HCT116 (cell line): ENCODE data around the gene SLC6A6. TPM values are rescaled to one million over a fixed set of nuclear protein-coding genes. Genes with fewer than 3 reads are reported as not detected.

Source experiments
- ATAC-seq: fragments of 200-7000 bp; cut with Tn5 transposase; 2 replicates; pipeline ENCODE4 v1.9.1; 2020; ENCODE audit warnings: mild to moderate bottlenecking, moderate library complexity
- BruUV-seq: library from RNA; stranded (reverse); fragments of 400-500 nt; replicated peaks from 2 replicates; lab custom pipeline; 2021; lab: Mats Ljungman, UMichigan
- CTCF ChIA-PET: fragments of 300-600 bp; sonication (Branson Sonifier 250); formaldehyde crosslinking; loops from one replicate; lab custom pipeline; 2021; ENCODE audit warnings: antibody characterized with exemption; lab: Charles Lee
- POLR2A ChIA-PET: fragments of 300-600, 350-600 bp; sonication (Branson Sonifier 250); formaldehyde crosslinking; loops from one replicate; lab custom pipeline; 2021; ENCODE audit warnings: antibody characterized with exemption; lab: Charles Lee
- RAD21 ChIA-PET, 2 experiments: fragments of 300-600 bp; sonication (Branson Sonifier 250); formaldehyde crosslinking; loops; one replicate each; lab custom pipeline; 2023; ENCODE audit warnings: low total read pairs in 2 of 2; ENCODE audit not compliant: uncharacterized antibody in 2 of 2, unreplicated experiment in 2 of 2, low non-redundant PET in 1 of 2; lab: Charles Lee
- DNase-seq: peaks from one replicate; pipeline ENCODE4 v3.0.0-alpha.2; 2010; ENCODE audit warnings: low read depth, low spot score
- H2AFZ ChIP-seq: fragments of 200-600 bp; shearing (Covaris generic), sonication (generic); 2 replicates; pipeline ENCODE4 v1.6.1; 2017; ENCODE audit warnings: low read depth, mixed run types, mixed read lengths, antibody characterized with exemption, low read length; ENCODE audit not compliant: poor library complexity, severe bottlenecking
- H3K27ac ChIP-seq: 2 replicates; pipeline ENCODE4 v1.5.1; 2012; ENCODE audit warnings: low read depth, low read length
- H3K27me3 ChIP-seq: fragments of 200-600 bp; sonication (generic); 2 replicates; pipeline ENCODE4 v1.6.1; 2016; ENCODE audit warnings: mixed run types, low read length, mixed read lengths; ENCODE audit not compliant: insufficient read depth
- H3K36me3 ChIP-seq, 2 experiments: fragments of 200-500 bp in 1 of 2; fragments of 200-600 bp in 1 of 2; sonication (Bioruptor generic) in 1 of 2; sonication (generic) in 1 of 2; 2 replicates each; pipeline versions ENCODE4 v1.5.1 to v1.6.1; 2014 to 2016; ENCODE audit warnings: low read length in 2 of 2, inconsistent platforms in 1 of 2, mixed read lengths in 1 of 2, mixed run types in 1 of 2; ENCODE audit not compliant: insufficient read depth in 2 of 2, control insufficient read depth in 1 of 2
- H3K4me1 ChIP-seq, 2 experiments: fragments of 200-600 bp in 1 of 2; sonication (generic) in 1 of 2; 2 replicates each; pipeline versions ENCODE4 v1.5.1 to v1.6.1; 2012 to 2017; ENCODE audit warnings: low read length in 2 of 2, inconsistent platforms in 1 of 2, mild to moderate bottlenecking in 1 of 2, mixed read lengths in 1 of 2, mixed run types in 1 of 2, moderate library complexity in 1 of 2; ENCODE audit not compliant: insufficient read depth in 2 of 2, control insufficient read depth in 1 of 2
- H3K4me2 ChIP-seq: fragments of 200-600 bp; sonication (generic); 2 replicates; pipeline ENCODE4 v1.6.1; 2017; ENCODE audit warnings: mixed run types, low read length, mixed read lengths
- H3K4me3 ChIP-seq, 2 experiments: fragments of 200-600 bp in 1 of 2; sonication (generic) in 1 of 2; replicated peaks in 1 of 2; 2 replicates each; pipeline ENCODE4 v1.5.1; 2011 to 2016; ENCODE audit warnings: low read length in 2 of 2, control low read depth in 1 of 2, low read depth in 1 of 2, mild to moderate bottlenecking in 1 of 2, mixed read lengths in 1 of 2, mixed run types in 1 of 2
- H3K79me2 ChIP-seq: fragments of 200-600 bp; sonication (generic); 2 replicates; pipeline ENCODE4 v1.6.1; 2017; ENCODE audit warnings: mild to moderate bottlenecking, mixed run types, low read length, moderate library complexity, mixed read lengths; ENCODE audit not compliant: insufficient read depth
- H3K9ac ChIP-seq: fragments of 200-600 bp; sonication (generic); 2 replicates; pipeline ENCODE4 v1.6.1; 2016; ENCODE audit warnings: low read length, mixed read lengths
- H3K9me2 ChIP-seq: fragments of 200-600 bp; sonication (generic), shearing (Covaris generic); 2 replicates; pipeline ENCODE4 v1.6.1; 2017; ENCODE audit warnings: mixed run types, mild to moderate bottlenecking, moderate library complexity; ENCODE audit not compliant: insufficient read depth
- H3K9me3 ChIP-seq, 2 experiments: fragments of 200-500 bp in 1 of 2; fragments of 200-600 bp in 1 of 2; sonication (Bioruptor generic) in 1 of 2; sonication (generic) in 1 of 2; 2 replicates each; pipeline ENCODE4 v1.6.1; 2014 to 2017; ENCODE audit warnings: low read length in 2 of 2, mixed read lengths in 2 of 2, inconsistent platforms in 1 of 2, low read depth in 1 of 2, mild to moderate bottlenecking in 1 of 2, mixed run types in 1 of 2, moderate library complexity in 1 of 2; ENCODE audit not compliant: control insufficient read depth in 1 of 2, insufficient read depth in 1 of 2
- H4K20me1 ChIP-seq: fragments of 200-600 bp; sonication (generic), shearing (Covaris generic); 2 replicates; pipeline ENCODE4 v1.6.1; 2017; ENCODE audit warnings: mixed run types, mild to moderate bottlenecking, moderate library complexity; ENCODE audit not compliant: insufficient read depth
- CBX3 ChIP-seq: IDR thresholded peaks from 2 replicates; pipeline ENCODE4 v1.6.1; 2012; ENCODE audit warnings: low read depth
- CEBPB ChIP-seq: IDR thresholded peaks from 2 replicates; pipeline ENCODE4 v1.6.1; 2012; ENCODE audit warnings: low read depth
- CTCF ChIP-seq, 3 experiments: fragments of 200-600 bp in 1 of 3; sonication (generic) in 1 of 3; IDR thresholded peaks in 2 of 3; conservative IDR thresholded peaks in 1 of 3; 2 replicates each; pipeline ENCODE4 v1.5.1; 2012 to 2017; ENCODE audit warnings: low read depth in 2 of 3, low read length in 2 of 3, antibody characterized with exemption in 1 of 3, borderline replicate concordance in 1 of 3, control low read depth in 1 of 3, mild to moderate bottlenecking in 1 of 3, mixed read lengths in 1 of 3, mixed run types in 1 of 3, moderate library complexity in 1 of 3; ENCODE audit not compliant: insufficient read depth in 1 of 3
- EGR1 ChIP-seq: IDR thresholded peaks from 2 replicates; pipeline ENCODE4 v1.6.1; 2012; ENCODE audit warnings: low read depth
- ELF1 ChIP-seq: IDR thresholded peaks from 2 replicates; pipeline ENCODE4 v1.6.1; 2012; ENCODE audit warnings: low read depth, borderline replicate concordance
- EZH2 ChIP-seq: fragments of 200-600 bp; sonication (generic); IDR thresholded peaks from 2 replicates; pipeline ENCODE4 v1.6.1; 2017; ENCODE audit warnings: antibody characterized with exemption, mixed run types
- POLR2A ChIP-seq: IDR thresholded peaks from 2 replicates; pipeline ENCODE4 v1.7.0; 2011; ENCODE audit warnings: borderline replicate concordance; ENCODE audit not compliant: insufficient read depth, insufficient read length; ENCODE audit errors: extremely low read depth
- POLR2AphosphoS5 ChIP-seq: IDR thresholded peaks from 2 replicates; pipeline ENCODE4 v1.6.1; 2011; ENCODE audit warnings: mild to moderate bottlenecking, low read depth, low read length, moderate library complexity
- RAD21 ChIP-seq: IDR thresholded peaks from 2 replicates; pipeline ENCODE4 v1.6.1; 2012; ENCODE audit warnings: low read depth, mild to moderate bottlenecking
- SIN3A ChIP-seq: IDR thresholded peaks from 2 replicates; pipeline ENCODE4 v1.6.1; 2012; ENCODE audit warnings: low read depth
- SP1 ChIP-seq: IDR thresholded peaks from 2 replicates; pipeline ENCODE4 v1.6.1; 2012; ENCODE audit warnings: low read depth
- ZFX ChIP-seq: fragments of 450-650 bp; IDR thresholded peaks from 2 replicates; pipeline ENCODE4 v1.6.1; 2017
- ZNF274 ChIP-seq: fragments of 200-500 bp; sonication (Bioruptor generic); IDR thresholded peaks from 2 replicates; pipeline ENCODE4 v1.6.1; 2014; ENCODE audit warnings: mild to moderate bottlenecking, low read depth, low read length, inconsistent platforms
- intact Hi-C: fragments of 100-400 bp; cut with micrococcal nuclease; formaldehyde crosslinking; loops from 2 replicates; pipeline ENCODE4 v1.10.0; 2022
- total RNA-seq: library from RNA; stranded (reverse); gene quantifications from one replicate; pipeline ENCODE4 v1.2.1, GENCODE V29; 2021; ENCODE audit not compliant: unreplicated experiment
- TF ChIP-seq, protein P1 (sequence below): IDR thresholded peaks from 2 replicates; pipeline ENCODE4 v1.6.1; 2012; ENCODE audit warnings: low read depth
- TF ChIP-seq, protein P2 (sequence below): IDR thresholded peaks from 2 replicates; pipeline ENCODE4 v1.6.1; 2012

Gene SLC6A6
- total RNA-seq, 1 experiment from 2014 or later = 36.3 TPM

DNA sequence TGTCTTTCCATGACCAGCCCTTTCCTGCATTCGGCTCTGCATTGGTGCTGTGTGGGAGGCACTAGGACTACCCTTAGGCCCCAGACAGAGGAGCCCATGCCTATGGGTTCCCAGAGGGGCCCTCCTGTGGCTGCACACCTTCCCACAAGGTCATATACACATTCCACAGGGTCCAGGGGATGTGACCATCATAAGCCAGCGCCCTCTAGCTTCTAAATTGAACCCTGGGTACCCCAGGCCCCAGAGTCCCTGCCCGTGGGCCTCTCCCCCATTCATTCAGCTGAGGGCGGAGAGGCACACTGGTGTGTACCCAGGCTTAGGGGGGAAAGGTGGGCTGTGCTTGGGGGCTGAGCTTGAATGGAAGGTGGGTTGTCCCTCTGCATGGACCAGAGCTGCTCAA, 10.2 kb upstream of the SLC6A6 start:
- peak; percentile 55 for ATAC-seq
- intact Hi-C loops = no loop called here
- no peaks in the 10 kb centered on the region for H3K9me2 ChIP-seq
- BruUV-seq = no TSS peak
- TF ChIP-seq CTCF (IDR thresholded peaks at IDR 0.05 in 2 of 3, conservative IDR thresholded peaks at IDR 0.05 in 1 of 3; ENCODE audit: borderline replicate concordance in 1 of 3, insufficient read depth in 1 of 3, low read depth in 2 of 3, low read length in 2 of 3) = peak in 1 of 3 experiments; percentile 46; a peak in 1 of 6 replicates
- no peak for TF ChIP-seq EGR1
- TF ChIP-seq POLR2AphosphoS5 = no peak
- TF ChIP-seq RAD21 = 0 out of 2 replicates have a peak, but pooled peaks have one; percentile 27
- POLR2A ChIA-PET = interaction anchor here (1.5 kb wide), 1 partner anchor 10 kb away, joined by 5 read pairs; the partner anchor contains the start of gene SLC6A6
- H3K36me3 ChIP-seq = no peaks in the 10 kb centered on the region
- H3K27me3 ChIP-seq = no peaks in the 10 kb centered on the region
- H3K4me2 ChIP-seq = no peak overlapping the region
- no peak overlapping the region for H3K9ac ChIP-seq
- H2AFZ ChIP-seq = no peak overlapping the region
- CTCF ChIA-PET = no interaction called here
- no peaks in the 10 kb centered on the region for H3K4me1 ChIP-seq
- no peak for DNase-seq
- no peaks in the 10 kb centered on the region for H4K20me1 ChIP-seq
- H3K9me3 ChIP-seq = no peaks in the 10 kb centered on the region
- no peaks in the 10 kb centered on the region for H3K79me2 ChIP-seq
- no peak overlapping the region for H3K4me3 ChIP-seq
- no peak overlapping the region for H3K27ac ChIP-seq
- RAD21 ChIA-PET = interaction anchor here in 1 of 2 experiments (0.7 kb wide), 1 partner anchor 14 kb away, joined by 3 read pairs; no protein-coding TSS in a partner anchor

- POLR2A ChIA-PET = interaction anchor here (1.5 kb wide), 1 partner anchor 9 kb away, joined by 5 read pairs; the partner anchor contains the start of gene SLC6A6
- H3K4me1 ChIP-seq = no peaks in the 10 kb centered on the region
- DNase-seq (no peak), ATAC-seq (no peak)
- TF ChIP-seq POLR2A (no peak), CEBPB (no peak), SP1 (no peak), ZNF274 (no peak), ZFX (no peak), POLR2AphosphoS5 (no peak), EZH2 (no peak), RAD21 (no peak), SIN3A (no peak), EGR1 (no peak), CBX3 (no peak), ELF1 (no peak)
- TF ChIP-seq, protein P1, sequence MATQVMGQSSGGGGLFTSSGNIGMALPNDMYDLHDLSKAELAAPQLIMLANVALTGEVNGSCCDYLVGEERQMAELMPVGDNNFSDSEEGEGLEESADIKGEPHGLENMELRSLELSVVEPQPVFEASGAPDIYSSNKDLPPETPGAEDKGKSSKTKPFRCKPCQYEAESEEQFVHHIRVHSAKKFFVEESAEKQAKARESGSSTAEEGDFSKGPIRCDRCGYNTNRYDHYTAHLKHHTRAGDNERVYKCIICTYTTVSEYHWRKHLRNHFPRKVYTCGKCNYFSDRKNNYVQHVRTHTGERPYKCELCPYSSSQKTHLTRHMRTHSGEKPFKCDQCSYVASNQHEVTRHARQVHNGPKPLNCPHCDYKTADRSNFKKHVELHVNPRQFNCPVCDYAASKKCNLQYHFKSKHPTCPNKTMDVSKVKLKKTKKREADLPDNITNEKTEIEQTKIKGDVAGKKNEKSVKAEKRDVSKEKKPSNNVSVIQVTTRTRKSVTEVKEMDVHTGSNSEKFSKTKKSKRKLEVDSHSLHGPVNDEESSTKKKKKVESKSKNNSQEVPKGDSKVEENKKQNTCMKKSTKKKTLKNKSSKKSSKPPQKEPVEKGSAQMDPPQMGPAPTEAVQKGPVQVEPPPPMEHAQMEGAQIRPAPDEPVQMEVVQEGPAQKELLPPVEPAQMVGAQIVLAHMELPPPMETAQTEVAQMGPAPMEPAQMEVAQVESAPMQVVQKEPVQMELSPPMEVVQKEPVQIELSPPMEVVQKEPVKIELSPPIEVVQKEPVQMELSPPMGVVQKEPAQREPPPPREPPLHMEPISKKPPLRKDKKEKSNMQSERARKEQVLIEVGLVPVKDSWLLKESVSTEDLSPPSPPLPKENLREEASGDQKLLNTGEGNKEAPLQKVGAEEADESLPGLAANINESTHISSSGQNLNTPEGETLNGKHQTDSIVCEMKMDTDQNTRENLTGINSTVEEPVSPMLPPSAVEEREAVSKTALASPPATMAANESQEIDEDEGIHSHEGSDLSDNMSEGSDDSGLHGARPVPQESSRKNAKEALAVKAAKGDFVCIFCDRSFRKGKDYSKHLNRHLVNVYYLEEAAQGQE = no peak
- TF ChIP-seq, protein P2, sequence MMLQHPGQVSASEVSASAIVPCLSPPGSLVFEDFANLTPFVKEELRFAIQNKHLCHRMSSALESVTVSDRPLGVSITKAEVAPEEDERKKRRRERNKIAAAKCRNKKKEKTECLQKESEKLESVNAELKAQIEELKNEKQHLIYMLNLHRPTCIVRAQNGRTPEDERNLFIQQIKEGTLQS = no peak
- H4K20me1 ChIP-seq = no peaks in the 10 kb centered on the region
- H3K4me3 ChIP-seq = no peak overlapping the region
- BruUV-seq = no TSS peak
- no peaks in the 10 kb centered on the region for H3K36me3 ChIP-seq
- H3K9ac ChIP-seq = no peak overlapping the region
- H2AFZ ChIP-seq = no peak overlapping the region
- H3K27me3 ChIP-seq = no peaks in the 10 kb centered on the region
- no peaks in the 10 kb centered on the region for H3K9me3 ChIP-seq
- H3K27ac ChIP-seq = no peak overlapping the region
- RAD21 ChIA-PET = interaction anchor here in 1 of 2 experiments (0.7 kb wide), 1 partner anchor 15 kb away, joined by 3 read pairs; no protein-coding TSS in a partner anchor
- CTCF ChIA-PET = no interaction called here
- intact Hi-C loops = no loop called here
- H3K79me2 ChIP-seq = no peaks in the 10 kb centered on the region
- H3K9me2 ChIP-seq = no peaks in the 10 kb centered on the region
- H3K4me2 ChIP-seq = no peak overlapping the region
Measured at GRCh38 chr3:14392803-14393319, 9.5 kb upstream of the SLC6A6 start.
